Psoas muscle (tissue), 8 donors: ENCODE data around the gene TRIB2. TPM values are rescaled to one million over a fixed set of nuclear protein-coding genes. Genes with fewer than 3 reads are reported as not detected.

ENCODE experiments used
- ATAC-seq, 4 donors: fragments of 200-7000 bp; cut with Tn5 transposase; one replicate each; pipeline ENCODE4 v1.9.1; 2020; ENCODE audit warnings: moderate library complexity in 3 of 4, mild to moderate bottlenecking in 2 of 4
- DNase-seq, 2 donors: peaks; one replicate each; pipeline ENCODE4 v3.0.0-alpha.2; 2020
- H3K27ac ChIP-seq: fragments of 200-600 bp; one replicate; pipeline ENCODE4 v1.8.0; 2022
- H3K27me3 ChIP-seq, 3 donors: fragments of 200-600 bp in 1 of 3; one replicate each; pipeline versions ENCODE4 v1.6.1 to v1.8.0; 2013 to 2022; ENCODE audit warnings: low read length in 2 of 3, mild to moderate bottlenecking in 2 of 3, moderate library complexity in 1 of 3; ENCODE audit not compliant: insufficient read depth in 3 of 3
- H3K36me3 ChIP-seq, 2 donors: fragments of 200-600 bp in 1 of 2; one replicate each; pipeline versions ENCODE4 v1.6.1 to v1.8.0; 2013 to 2022; ENCODE audit warnings: low read depth in 1 of 2, mild to moderate bottlenecking in 1 of 2, moderate library complexity in 1 of 2; ENCODE audit not compliant: insufficient read depth in 1 of 2
- H3K4me1 ChIP-seq: fragments of 200-600 bp; one replicate; pipeline ENCODE4 v1.8.0; 2022
- H3K4me3 ChIP-seq: fragments of 200-600 bp; one replicate; pipeline ENCODE4 v1.8.0; 2022; ENCODE audit warnings: mild to moderate bottlenecking
- H3K9me3 ChIP-seq: fragments of 200-600 bp; one replicate; pipeline ENCODE4 v1.8.0; 2022
- CTCF ChIP-seq: fragments of 200-600 bp; IDR thresholded peaks from one replicate; pipeline ENCODE4 v1.8.0; 2022; ENCODE audit warnings: antibody characterized with exemption
- WGBS, 3 donors: extraction: QIAGEN DNeasy Blood & Tissue Kit; methylation state at CpG; one replicate each; pipeline versions ENCODE4 v1.1.6 to v1.1.7; 2013; 5-methylcytosine and 5-hydroxymethylcytosine counted together
- intact Hi-C, 2 donors: fragments of 100-400 bp; cut with DNase I; formaldehyde crosslinking; loops; one replicate each; pipeline versions ENCODE4 v1.11.0 to v1.14.2; 2022
- polyA plus RNA-seq, 3 donors: library from polyadenylated mRNA; stranded (reverse); fragments of 200-250 nt; gene quantifications; one replicate each; pipeline ENCODE4 v1.2.3, GENCODE V29; 2013
- total RNA-seq, 4 donors: library from RNA; stranded (reverse); fragmentation: NEBNext Ultra II Directional in 2 of 4; extraction: Animal tissue kit (Norgen Biotek cat#: 25700) in 2 of 4; gene quantifications; one replicate each; pipeline versions ENCODE4 v1.2.1 to v1.2.4, GENCODE V29; 2021 to 2023
- donor health status: healthy with polysubstance abuse.
- donor health status: DM: no; HTN: no; CAD: no; lungs with moderate emphysema.
- donor health status: Bipolar disorder and iron deficiency.
- donor health status: healthy.
- donor health status: DM: yes; HTN: yes; CAD: no.
- donor health status: DM: no; HTN: no; CAD: no.
- donor health status: DM: no; HTN: no; CAD: no.
- donor health status: DM: yes; HTN: yes; CAD: no.

TRIB2 gene
- total and polyA plus RNA-seq, 7 donors: 6.8 to 18.0 (median 12.5) TPM

GRCh38 chr2:12755384-12755783 is 38.6 kb downstream of the TRIB2 start:
- intact Hi-C loops: no loop called here
- no peaks in the 10 kb centered on the region for H3K36me3 ChIP-seq
- H3K4me3 ChIP-seq: no peak overlapping the region
- H3K27ac ChIP-seq: no peak overlapping the region
- DNase-seq: no peak
- no peaks in the 10 kb centered on the region for H3K4me1 ChIP-seq
- H3K9me3 ChIP-seq: no peaks in the 10 kb centered on the region
- 52 to 75% (median 53%) methylated on average over 3 of the region's 3 CpGs for WGBS, 3 donors
- no peaks in the 10 kb centered on the region for H3K27me3 ChIP-seq
- no peak for ATAC-seq
- TF ChIP-seq CTCF: no peak

GRCh38 chr2:12759248-12759647 is 42.5 kb downstream of the TRIB2 start:
- TF ChIP-seq CTCF: no peak
- Histone ChIP-seq H3K27me3 (no peaks in the 10 kb centered on the region), H3K4me1 (no peaks in the 10 kb centered on the region), H3K36me3 (no peaks in the 10 kb centered on the region), H3K27ac (no peak overlapping the region), H3K9me3 (no peaks in the 10 kb centered on the region), H3K4me3 (no peak overlapping the region)
- DNase-seq (no peak), ATAC-seq (peak; percentile 72 to 90 (median 86))
- 17 to 20% (median 19%) methylated on average over 4 of the region's 4 CpGs for WGBS, 3 donors
- intact Hi-C loops: no loop called here

- DNase-seq (no peak), ATAC-seq (no peak)
- WGBS, 3 donors: 65 to 84% (median 77%) methylated on average over 6 of the region's 6 CpGs
- H3K4me1 ChIP-seq: no peaks in the 10 kb centered on the region
- no peaks in the 10 kb centered on the region for H3K9me3 ChIP-seq
- H3K27me3 ChIP-seq: no peaks in the 10 kb centered on the region
- H3K4me3 ChIP-seq: no peak overlapping the region
- H3K36me3 ChIP-seq: no peaks in the 10 kb centered on the region
- H3K27ac ChIP-seq: no peak overlapping the region
- intact Hi-C loops: no loop called here
- TF ChIP-seq CTCF: no peak
These were observed 44.4 kb downstream of the TRIB2 start for GRCh38 chr2:12761104-12761503.

- no peak for TF ChIP-seq CTCF
- intact Hi-C loops: no loop called here
- Histone ChIP-seq H3K4me3 (no peak overlapping the region), H3K27me3 (no peaks in the 10 kb centered on the region), H3K9me3 (no peaks in the 10 kb centered on the region), H3K27ac (no peak overlapping the region), H3K4me1 (no peaks in the 10 kb centered on the region), H3K36me3 (no peaks in the 10 kb centered on the region)
- WGBS, 3 donors: 93 to 96% (median 96%) methylated on average over 2 of the region's 2 CpGs
- no peak for ATAC-seq
- DNase-seq: no peak
These were observed 45.6 kb downstream of the TRIB2 start for GRCh38 chr2:12762337-12762736.

- ATAC-seq (no peak), DNase-seq (no peak)
- intact Hi-C loops: no loop called here
- TF ChIP-seq CTCF: no peak
- H3K36me3 ChIP-seq: no peaks in the 10 kb centered on the region
- no peaks in the 10 kb centered on the region for H3K27me3 ChIP-seq
- no peaks in the 10 kb centered on the region for H3K4me1 ChIP-seq
- H3K27ac ChIP-seq: no peak overlapping the region
- 80 to 86% (median 84%) methylated on average over 4 of the region's 4 CpGs for WGBS, 3 donors
- no peak overlapping the region for H3K4me3 ChIP-seq
- no peaks in the 10 kb centered on the region for H3K9me3 ChIP-seq
These were observed 46.2 kb downstream of the TRIB2 start for GRCh38 chr2:12762976-12763375.
